ENCODE results near the gene SGMS2. TPM values are rescaled to one million over a fixed set of nuclear protein-coding genes. Genes with fewer than 3 reads are reported as not detected.
"Not testable (repeated sequence)": the region's sequence is repeated elsewhere in the genome, so short reads cannot be mapped to it uniquely, and the experiment has no call there.

The SGMS2 gene
- total RNA-seq, 1 donor from 2014 or later: 0.15 TPM

GRCh38 chr4:107906458-107907100 lies 81.8 kb downstream of the SGMS2 start:
- intact Hi-C loops (cut with micrococcal nuclease): no loop called here

- intact Hi-C loops (cut with micrococcal nuclease): no loop called here
These were observed 83.6 kb downstream of the SGMS2 start for GRCh38 chr4:107908377-107908776.

GRCh38 chr4:107913283-107913899 lies 88.7 kb downstream of the SGMS2 start:
- intact Hi-C loops (cut with micrococcal nuclease): loop anchor here (1.0 to 5.0 kb wide), 4 partner anchors 18 to 193 kb away; partner anchors contain the start of genes CYP2U1, PAPSS1 and SGMS2

GRCh38 chr4:107915220-107915619 lies 90.5 kb downstream of the SGMS2 start:
- intact Hi-C loops (cut with micrococcal nuclease): no loop called here

GRCh38 chr4:107916623-107917022 lies 91.9 kb downstream of the SGMS2 start:
- intact Hi-C loops (cut with micrococcal nuclease): no loop called here

- intact Hi-C loops (cut with micrococcal nuclease): no loop called here
These were observed 92.8 kb downstream of the SGMS2 start for GRCh38 chr4:107917500-107917899.

- intact Hi-C loops (cut with micrococcal nuclease): no loop called here
These were observed 98.0 kb downstream of the SGMS2 start for GRCh38 chr4:107922486-107923473.

- intact Hi-C loops (cut with micrococcal nuclease): not testable (repeated sequence)
These were observed 101.0 kb downstream of the SGMS2 start for GRCh38 chr4:107925713-107926112.

- intact Hi-C loops (cut with micrococcal nuclease): not testable (repeated sequence)
These were observed 102.1 kb downstream of the SGMS2 start for GRCh38 chr4:107926875-107927274.

GRCh38 chr4:107930821-107931774 lies 106.4 kb downstream of the SGMS2 start, which contains the start of gene CYP2U1:
Gene CYP2U1 (plus strand): TSS chr4:107931549. CDS start chr4:107931644, 95 bp downstream.
- intact Hi-C loops (cut with micrococcal nuclease): loop anchor here (1.0 to 10.0 kb wide), 10 partner anchors 18 to 1886 kb away; partner anchors contain the start of genes GAR1, HADH, OSTC and PAPSS1

- intact Hi-C loops (cut with micrococcal nuclease): loop anchor here (1.0 to 10.0 kb wide), 10 partner anchors 19 to 1885 kb away; partner anchors contain the start of genes GAR1, HADH, OSTC and PAPSS1
These were observed 107.1 kb downstream of the SGMS2 start for GRCh38 chr4:107931775-107932321.

- intact Hi-C loops (cut with micrococcal nuclease): loop anchor here (10.0 kb wide), 1 partner anchor 410 kb away; no protein-coding TSS in a partner anchor
These were observed 110.5 kb downstream of the SGMS2 start for GRCh38 chr4:107935246-107935645.

- intact Hi-C loops (cut with micrococcal nuclease): loop anchor here (10.0 kb wide), 1 partner anchor 408 kb away; no protein-coding TSS in a partner anchor
These were observed 112.3 kb downstream of the SGMS2 start for GRCh38 chr4:107937040-107937439.

- intact Hi-C loops (cut with micrococcal nuclease): loop anchor here (10.0 kb wide), 1 partner anchor 405 kb away; no protein-coding TSS in a partner anchor
These were observed 114.6 kb downstream of the SGMS2 start for GRCh38 chr4:107939307-107939706.

GRCh38 chr4:107945809-107946208 lies 121.1 kb downstream of the SGMS2 start:
- intact Hi-C loops (cut with micrococcal nuclease): no loop called here

- intact Hi-C loops (cut with micrococcal nuclease): no loop called here
These were observed 126.2 kb downstream of the SGMS2 start for GRCh38 chr4:107950746-107951540.

GRCh38 chr4:107951551-107951950 lies 126.8 kb downstream of the SGMS2 start:
- intact Hi-C loops (cut with micrococcal nuclease): no loop called here

GRCh38 chr4:107956011-107956410 lies 131.3 kb downstream of the SGMS2 start:
- intact Hi-C loops (cut with micrococcal nuclease): no loop called here

Data from T-helper 1 cell treated with Interleukin-12 subunit alpha and Interleukin-12 subunit beta and Interleukin-4 antibody, amounts not matched to agents 30 ng/mL and 1 ng/mL, for 36 hours (primary cell).